Central memory CD4-positive, alpha-beta T cell (primary cell): ENCODE data around the gene ZCCHC14.

ENCODE experiments used
- DNase-seq: peaks from one replicate; pipeline ENCODE4 v3.0.0; 2022
- total RNA-seq, 3 experiments: gene quantifications; one replicate each; lab custom pipeline; 2026; lab: John Stamatoyannopoulos, UW

Gene ZCCHC14
- 30.8 to 60.5 (median 51.3) reads per million in 3 experiments for total RNA-seq

DNA sequence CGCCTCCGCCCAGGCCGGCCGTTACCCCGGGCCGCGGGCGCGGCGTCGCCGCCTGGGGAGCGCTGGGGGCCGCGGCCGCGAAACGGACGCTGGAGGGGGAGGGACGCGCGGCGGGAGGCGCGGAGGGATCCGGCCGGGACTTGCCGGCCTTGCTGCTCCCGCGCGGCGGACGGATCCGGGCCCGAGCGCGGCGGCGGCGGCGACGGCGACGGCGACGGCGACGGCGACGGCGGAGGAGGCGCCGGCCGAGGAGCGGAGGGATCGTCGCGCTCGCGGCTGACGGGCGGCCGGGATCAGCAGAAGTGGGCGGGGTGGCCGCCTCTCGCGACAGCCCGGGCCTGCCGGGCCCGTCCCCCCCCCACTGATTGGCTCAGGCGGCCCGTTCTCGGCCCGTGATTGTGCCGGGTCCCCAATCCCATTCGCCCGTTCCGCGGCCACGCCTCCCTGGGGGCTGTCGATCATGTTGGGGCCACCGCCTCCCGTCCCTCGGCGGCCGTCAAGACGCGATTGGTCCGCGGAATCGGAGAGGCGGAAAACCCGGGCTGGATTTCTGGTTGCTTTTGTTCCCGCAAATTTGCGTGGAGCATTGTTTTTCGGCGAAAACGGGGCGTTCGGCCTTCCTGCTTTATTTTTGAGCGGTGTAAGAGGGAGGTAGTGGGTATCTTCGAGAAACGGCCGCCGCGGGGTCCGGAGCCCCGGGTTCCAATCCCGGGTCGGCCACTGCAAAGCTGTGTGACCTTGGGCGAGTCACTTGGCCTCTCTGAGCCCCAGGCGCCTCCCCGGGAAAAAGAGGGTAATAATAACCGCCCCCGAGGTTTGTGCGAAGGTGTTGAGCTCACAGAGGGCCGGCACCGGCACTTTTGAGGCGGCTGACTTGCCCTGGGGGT, at the start of gene ZCCHC14:
Gene ZCCHC14, minus strand, starts transcription at position 304 of the 887 bp plus-strand sequence. CDS start 786 bp downstream, outside the sequence.
- peak; percentile 99 for DNase-seq

DNA sequence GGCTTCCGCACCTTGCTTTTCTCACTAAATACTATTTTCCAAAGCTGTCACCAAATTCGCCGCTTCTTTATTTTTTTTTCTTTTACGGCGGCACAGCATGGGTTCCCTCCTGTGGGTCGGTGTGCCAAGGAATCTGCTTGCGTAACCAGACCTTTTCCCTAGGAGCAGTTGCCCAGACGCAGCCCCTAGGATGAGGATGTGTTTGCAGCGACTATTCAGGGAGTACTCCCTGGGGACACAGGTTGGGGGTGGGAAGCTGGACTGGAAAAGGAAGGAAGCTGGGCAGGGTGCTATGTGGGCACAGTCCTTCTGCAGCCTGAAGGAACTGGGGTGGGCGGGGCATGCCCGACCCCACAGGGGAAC, 49.0 kb upstream of the ZCCHC14 start:
- no peak for DNase-seq

- no peak for DNase-seq
Observed at GRCh38 chr16:87541147-87541871, 48.5 kb upstream of the ZCCHC14 start.

- DNase-seq = no peak
Observed at GRCh38 chr16:87540897-87541146, 48.0 kb upstream of the ZCCHC14 start.

DNA sequence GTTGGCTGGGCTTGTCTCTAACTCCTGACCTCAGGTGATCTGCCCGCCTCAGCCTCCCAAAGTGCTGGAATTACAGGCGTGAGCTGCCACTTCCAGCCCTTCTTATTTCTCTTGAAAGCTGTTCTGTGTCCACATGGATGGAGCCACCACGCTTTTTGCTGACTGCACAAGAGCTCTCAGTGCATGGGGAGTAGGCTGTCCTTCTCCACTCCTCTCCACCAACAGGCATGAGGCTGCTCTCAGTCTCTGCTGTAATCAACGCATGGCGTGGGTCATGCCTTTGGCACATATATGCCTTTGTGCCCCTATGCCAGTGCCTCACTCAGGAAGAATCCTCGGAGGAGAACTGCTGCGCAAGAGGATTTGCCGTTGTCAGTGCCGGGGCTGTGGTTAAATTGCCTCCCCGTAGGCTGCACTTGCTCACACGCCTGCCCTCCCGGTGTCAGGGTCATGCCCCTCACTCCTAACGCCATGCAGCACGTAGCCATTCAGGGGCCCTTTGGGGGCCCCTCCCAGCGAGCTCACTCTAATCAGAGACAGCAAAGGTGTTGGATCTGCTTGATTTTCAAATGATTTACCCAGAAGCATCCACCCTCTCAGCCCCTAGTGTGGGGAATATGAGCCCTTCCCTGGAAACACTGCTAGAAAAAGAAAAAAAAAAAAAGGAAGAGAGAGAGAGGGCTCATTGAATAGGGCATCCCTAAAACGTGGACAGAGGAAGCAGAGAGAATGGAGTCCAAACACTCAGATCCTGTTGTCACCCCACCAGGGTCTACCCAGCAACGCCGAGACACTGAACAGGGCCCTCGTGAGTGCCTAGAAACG, 47.5 kb upstream of the ZCCHC14 start:
- no peak for DNase-seq

DNA sequence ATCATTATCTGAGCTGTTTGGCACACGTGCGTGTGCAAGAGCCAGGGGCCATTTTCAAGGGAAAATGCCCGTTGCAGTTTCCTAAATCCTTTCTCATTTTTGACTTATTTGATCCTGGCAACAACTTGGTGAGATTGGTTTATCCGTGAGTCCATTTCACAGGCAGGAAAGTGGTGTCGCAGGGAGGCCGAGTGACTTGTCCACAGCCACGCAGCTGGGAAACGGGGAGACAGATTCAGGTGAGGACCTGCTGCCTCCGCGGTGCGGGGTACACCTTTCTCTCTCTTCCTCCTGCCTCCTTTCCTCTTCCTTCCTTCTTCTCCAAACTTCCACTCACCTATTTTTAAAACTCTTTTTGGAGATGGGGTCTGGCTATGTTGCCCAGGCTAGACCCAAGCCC, 46.3 kb upstream of the ZCCHC14 start:
- DNase-seq = no peak

- no peak for DNase-seq
Observed at GRCh38 chr16:87538594-87538993, 45.8 kb upstream of the ZCCHC14 start.

DNA sequence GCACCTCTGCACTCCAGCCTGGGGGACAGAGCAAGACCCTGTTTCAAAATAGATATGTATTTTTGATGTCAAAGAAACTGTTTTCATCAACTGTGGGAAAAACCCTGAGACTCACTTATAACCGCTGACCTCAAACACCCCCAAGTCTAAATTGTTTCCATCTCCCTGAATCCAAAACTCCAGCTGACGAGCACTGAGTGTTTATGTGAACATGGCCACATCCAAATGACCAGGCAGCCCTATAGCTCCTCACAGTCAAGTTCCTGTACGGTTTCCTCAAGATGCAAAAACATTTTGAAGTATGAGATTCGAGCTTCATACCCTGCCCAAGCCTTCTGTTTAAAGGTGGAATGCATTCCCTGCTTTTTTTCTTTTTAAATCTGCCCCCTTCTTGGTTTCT, 45.3 kb upstream of the ZCCHC14 start:
- DNase-seq = no peak

DNA sequence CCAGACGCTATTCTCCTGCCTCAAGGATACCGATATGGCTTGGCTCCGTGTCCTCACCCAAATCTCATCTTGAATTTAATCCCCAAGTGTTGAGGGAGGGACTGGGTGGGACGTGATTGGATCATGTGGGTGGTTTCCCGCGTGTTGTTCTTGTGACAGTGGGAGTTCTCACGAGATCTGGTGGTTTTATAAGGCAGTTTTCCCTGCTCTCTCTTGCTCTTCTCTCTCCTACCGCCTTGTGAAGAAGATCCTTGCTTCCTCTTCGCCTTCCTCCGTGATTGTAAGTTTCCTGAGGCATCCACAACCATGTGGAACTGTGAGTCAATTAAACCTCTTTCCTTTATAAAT, 43.9 kb upstream of the ZCCHC14 start:
- DNase-seq = no peak

DNA sequence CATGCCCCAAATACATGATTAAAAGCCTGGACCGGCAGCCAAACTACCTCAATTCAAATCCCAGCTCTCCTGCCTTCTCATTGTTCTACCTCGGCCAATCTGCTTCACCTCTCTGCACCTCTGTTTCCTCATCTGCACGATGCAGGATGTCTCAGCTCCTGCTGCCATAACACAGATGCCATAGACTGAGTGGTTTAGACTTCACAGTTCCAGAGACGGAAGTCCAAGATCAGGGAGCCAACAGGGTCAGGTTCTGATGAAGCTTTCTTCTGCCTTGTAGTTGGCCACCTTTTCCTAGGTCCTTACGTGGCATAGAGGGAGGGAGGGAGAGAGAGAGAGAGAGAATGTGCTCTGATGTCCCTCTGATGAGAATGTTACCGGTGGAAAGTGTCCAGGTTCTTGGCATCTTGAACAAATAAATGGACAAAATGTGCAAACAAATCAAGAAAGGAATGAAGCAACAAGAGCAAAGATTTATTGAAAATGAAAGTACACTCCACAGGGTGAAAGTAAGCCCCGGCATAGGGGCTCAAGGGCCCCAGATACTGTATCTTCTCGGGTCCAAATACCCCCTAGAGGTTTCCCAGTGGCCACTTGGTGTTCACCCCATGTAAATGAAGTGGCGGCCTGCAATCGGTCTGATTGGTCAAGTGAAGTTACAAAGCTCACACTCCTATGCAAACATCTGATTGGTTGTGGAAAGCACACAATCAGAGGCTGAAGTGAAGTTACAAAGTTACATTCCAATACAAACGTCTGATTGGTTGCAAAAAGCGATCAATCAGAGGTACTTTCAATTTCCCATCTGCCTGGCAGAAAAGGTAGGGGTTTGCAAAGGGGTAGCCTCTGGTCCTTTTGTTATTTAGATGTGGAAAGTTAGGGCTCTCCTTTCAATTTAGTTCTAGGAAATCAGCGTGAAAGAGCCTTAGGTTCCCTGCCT, 43.3 kb upstream of the ZCCHC14 start:
- no peak for DNase-seq

DNA sequence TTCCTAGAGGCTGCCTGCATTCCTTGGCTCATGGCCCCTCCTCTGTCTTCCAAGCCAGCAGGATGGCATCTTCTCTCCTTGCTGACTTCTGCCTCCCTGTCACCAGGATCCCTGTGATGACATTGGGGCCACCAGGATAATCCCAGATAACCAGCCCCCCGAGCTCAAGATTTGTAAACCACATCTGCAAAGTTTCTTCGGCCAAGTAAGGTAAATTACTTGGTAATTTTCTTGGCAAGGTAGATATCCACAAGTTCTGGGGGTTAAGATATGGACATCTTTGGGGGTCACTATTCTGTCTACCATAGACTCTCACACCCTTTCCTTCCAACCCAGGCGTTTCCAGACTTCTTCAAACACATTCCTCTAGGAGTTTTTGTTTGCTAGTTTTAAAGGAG, 42.6 kb upstream of the ZCCHC14 start:
- DNase-seq = no peak

GRCh38 chr16:87534751-87535150, 41.9 kb upstream of the ZCCHC14 start:
- no peak for DNase-seq

GRCh38 chr16:87534030-87534653, 41.3 kb upstream of the ZCCHC14 start:
- no peak for DNase-seq

- DNase-seq = no peak
Observed at GRCh38 chr16:87533061-87533460, 40.2 kb upstream of the ZCCHC14 start.

DNA sequence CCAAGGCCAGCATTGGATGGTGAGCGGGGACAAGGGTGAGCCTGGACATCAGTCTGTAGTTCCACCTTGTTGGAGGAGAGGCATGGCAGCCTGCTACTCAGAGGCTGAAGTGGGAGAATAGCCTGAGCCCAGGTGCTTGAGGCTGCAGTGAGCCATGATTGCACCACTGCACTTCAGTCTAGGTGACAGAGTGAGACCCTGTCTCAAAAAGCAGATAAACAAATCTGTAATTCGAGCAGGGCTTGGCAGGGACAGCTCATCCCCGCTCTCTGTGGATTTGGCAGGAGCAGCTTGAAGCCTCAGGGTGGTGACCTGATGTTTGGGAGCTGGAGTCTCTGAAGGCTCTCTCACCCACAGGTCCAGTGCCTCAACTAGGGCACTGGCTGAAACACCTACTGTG, 38.6 kb upstream of the ZCCHC14 start:
- no peak for DNase-seq

DNA sequence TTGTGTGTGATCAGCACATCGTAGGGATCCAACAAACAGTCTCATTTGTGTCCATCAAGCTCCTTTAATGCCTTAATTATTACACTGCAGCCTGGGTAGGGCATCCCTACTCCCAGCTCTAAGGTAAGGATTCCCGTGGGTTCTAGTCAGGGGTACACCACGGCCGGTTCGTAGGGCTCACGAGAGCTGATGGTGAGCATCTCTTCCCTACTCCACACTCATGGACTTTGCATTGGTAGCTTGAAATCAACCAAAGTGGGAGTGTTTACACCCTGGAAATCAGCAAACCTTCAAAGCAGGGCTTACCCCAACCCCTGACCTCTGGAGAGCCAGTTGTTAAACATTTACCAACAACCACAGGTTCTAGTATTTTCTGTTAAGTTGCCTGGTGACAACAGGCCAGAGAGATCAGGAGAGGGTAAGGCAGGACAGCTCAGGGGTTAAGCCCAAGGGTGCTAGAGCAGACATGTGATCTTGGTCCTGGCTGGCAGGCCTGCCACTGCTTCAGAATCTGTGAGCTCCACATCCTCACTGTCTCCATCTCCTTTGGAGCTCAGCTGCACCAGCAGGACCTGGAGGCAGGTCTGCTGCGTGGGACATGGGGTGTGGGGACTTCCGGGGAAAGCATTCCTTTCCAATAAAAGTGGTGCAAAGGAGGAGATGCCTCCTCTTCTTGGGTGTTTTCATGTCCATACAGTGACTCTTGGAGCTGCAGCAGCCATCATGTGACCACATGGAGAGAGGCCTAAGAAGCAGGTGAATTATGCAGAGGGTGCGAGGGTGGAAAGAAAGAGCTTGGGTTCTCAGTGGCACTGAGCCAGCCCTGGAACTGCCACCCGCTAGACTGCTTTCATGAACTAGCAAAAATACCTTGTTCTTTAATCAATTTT, 36.1 kb upstream of the ZCCHC14 start:
- no peak for DNase-seq

DNA sequence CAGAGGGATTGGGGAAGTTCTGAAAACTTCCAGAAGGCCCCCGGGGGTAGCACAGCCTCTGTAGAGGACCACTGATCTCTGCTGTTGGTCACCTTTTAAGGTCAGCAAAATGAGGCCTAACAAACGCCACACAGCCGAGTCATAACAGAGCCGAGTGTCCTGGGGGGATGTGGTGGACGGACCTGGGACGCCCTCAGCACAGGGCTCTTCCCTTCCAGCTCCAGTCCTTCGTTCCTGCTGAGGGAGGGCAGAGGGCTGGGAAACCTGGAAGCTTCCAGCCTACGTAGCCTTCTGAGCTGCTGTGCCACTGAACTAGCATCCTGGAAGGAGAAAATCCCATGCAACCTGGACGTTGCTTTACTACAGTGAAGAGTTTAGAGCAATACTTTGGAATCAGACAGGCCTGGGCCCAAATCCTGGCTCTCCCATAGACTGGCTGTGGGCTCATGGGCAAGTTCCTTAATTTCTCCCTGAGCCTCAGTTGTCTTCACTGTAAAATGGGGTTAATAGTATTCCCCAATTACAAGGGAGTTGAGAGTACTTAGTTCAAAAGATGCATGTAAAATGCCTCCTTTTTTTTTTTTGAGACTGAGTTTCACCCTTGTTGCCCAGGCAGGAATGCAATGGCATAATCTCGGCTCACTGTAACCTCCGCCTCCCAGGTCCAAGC, 34.4 kb upstream of the ZCCHC14 start:
- no peak for DNase-seq

DNA sequence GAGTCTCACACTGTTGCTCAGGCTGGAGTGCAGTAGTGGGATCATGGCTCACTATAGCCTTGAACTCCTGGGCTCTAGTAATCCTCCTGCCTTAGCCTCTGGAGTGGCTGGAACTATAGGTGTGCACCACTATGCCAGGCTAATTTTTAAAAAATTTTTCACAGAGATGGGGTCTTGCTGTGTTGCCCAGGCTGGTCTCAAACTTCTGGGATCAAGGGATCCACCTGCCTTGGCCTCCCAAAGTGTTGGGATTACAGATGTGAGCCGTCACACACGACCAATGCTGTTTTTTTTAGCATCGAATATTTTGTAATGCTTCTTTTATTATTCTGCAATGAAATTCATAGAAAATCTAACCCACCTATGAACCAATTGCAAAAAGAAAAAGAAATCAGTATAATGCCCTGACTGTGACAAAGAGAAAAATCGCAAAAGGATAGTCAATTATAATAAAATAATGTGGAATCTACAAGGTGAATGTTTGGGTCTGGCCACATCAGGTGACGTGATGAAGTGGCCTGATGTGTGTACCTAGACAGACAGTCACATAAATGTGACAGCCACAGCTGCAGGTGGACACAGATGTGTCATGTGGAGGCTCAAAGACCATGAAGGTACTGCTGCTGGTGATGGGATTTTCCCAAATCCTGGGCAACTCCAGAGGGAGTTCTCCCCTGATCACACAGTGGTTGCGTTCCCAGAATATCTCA, 33.6 kb upstream of the ZCCHC14 start:
- DNase-seq = no peak

DNA sequence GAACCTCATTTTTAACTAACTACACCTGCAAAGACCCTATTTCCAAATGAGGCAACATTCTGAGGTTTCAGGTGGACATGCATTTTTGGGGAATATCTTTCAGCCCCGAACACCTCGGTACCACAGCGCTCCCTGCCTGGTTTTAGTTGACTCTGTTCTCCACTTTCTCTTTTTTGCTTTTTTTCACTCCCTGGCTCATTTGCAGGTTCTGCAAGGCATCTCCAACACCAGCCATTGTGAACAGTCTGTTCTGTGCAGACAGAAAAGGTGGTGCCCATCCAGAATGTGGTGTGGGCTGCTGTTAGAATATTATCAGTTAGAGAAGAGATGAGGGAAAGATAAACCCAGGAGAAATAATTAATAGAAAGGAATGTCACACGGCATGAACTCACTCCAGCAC, 32.5 kb upstream of the ZCCHC14 start:
- DNase-seq = no peak

GRCh38 chr16:87524407-87524806, 31.6 kb upstream of the ZCCHC14 start:
- no peak for DNase-seq
